NCI-H1105 treated with DMSO at 0.1 percent for 48 hours (cell line): ENCODE data around the gene PDCD1.
"Not testable (repeated sequence)": the region's sequence is repeated elsewhere in the genome, so short reads cannot be mapped to it uniquely, and the experiment has no call there.

Source experiments
- DNase-seq: peaks from one replicate; lab custom pipeline; 2025; lab: John Stamatoyannopoulos, UW

PDCD1 gene

GRCh38 chr2:241858206-241859016 lies at the start of gene PDCD1:
TSS of gene PDCD1 (minus strand) at chr2:241858894. CDS start at chr2:241858838, 56 bp downstream.
- DNase-seq = no peak

- not testable (repeated sequence) for DNase-seq
These were observed 49.1 kb upstream of the PDCD1 start for GRCh38 chr2:241907831-241908230.

DNA sequence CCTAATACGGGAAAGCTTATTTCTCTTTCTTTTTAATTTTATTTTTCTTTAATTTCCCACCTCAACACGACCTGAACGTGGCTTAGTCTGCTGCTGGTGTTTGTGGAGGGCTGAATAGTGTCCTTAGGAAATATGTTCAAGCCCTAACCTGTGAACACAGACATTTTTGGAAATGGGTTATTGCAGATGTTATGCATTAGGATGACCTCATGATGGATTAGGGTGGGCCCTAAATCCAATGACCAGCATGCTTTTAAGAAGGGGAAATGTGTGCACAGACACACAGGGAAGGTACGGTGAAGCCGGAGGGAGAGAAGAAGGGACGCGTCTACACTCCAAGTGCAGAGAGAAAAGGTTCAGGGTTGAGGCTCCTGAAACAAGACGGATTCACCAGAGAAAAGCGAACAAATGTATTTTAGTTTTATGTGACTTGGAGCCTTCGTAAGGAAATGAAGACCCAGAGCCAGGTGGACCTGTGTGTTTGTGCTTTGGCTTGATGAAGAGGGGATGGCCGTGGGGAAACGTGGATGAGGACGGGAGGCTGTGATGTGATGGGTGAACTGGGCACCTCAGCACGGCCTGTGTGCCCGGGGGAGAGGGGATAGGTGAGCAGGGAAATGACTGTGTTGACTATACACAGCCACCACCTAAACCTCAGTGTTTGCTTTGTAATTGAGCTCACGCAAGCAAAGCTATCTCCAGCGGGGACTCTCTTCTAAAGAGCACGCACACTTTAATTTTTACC lies 48.3 kb upstream of the PDCD1 start:
- no peak for DNase-seq

- not testable (repeated sequence) for DNase-seq
These were observed 47.7 kb upstream of the PDCD1 start for GRCh38 chr2:241906378-241906770.

DNA sequence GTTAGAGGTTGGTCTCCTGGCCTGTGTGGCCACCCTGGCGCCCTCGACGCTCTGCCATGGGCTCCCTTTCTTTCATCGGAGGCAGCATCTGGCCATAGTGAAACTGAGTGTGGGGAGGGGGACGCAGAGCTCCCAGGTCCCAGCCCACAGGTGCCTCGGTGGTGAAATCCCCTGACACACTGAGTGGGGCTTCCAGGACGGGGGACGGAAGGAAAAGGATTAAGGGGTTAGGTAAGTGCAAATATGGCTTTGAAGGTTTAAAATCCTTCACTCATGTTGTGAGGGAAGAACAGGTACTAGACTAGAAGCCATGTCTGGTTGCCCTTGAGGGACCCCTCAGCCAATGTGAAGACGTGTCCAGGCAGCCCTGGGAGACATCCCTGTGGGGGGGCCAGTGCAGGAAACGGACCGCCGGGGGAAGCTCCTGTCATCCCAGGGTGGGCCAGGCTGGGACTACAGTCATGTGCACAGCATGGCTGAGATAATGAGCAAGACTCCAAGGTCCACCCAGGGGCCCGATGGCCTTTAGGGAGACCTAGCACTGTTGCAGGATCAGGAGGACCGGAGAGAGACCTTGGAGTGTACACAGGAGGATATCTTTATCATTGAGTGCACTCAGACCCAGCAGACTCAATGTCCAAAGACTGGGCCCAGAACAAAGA lies 47.2 kb upstream of the PDCD1 start:
- DNase-seq = no peak

GRCh38 chr2:241904791-241905710 lies 46.4 kb upstream of the PDCD1 start:
- no peak for DNase-seq

DNA sequence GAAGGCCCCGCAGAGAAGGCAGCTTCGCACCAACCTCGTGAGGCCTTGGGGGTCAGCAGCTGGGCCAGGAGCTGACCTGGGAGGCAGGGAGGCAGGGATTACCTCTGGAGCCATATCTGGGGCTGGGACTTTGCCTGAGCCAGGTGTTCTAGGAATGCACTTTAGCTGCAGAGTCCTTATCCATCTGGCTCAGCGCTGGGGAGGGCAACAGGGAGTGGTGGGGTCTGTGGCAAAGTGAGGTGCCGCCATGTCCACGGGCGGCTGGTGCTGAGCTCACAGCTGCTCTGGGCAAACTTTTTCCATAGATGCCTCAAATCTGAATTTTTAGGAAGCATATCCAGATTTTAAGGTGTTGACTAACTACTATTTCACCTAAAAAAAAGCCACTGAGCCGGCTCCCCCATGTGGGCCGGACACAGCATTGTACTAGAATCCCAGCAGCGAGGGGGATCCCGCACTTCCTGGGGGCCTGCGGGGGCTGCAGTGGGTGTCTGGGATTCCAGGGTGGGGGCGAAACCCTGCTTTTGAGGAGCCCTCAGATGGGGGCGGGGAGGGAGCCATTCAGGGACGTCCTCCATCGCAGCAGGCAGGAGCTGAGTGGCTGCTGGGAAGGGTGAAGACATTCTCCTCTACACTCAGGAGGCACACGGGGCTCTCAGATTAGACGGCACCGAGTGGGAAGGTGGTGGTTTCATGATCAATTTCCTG lies 45.5 kb upstream of the PDCD1 start:
- no peak for DNase-seq

DNA sequence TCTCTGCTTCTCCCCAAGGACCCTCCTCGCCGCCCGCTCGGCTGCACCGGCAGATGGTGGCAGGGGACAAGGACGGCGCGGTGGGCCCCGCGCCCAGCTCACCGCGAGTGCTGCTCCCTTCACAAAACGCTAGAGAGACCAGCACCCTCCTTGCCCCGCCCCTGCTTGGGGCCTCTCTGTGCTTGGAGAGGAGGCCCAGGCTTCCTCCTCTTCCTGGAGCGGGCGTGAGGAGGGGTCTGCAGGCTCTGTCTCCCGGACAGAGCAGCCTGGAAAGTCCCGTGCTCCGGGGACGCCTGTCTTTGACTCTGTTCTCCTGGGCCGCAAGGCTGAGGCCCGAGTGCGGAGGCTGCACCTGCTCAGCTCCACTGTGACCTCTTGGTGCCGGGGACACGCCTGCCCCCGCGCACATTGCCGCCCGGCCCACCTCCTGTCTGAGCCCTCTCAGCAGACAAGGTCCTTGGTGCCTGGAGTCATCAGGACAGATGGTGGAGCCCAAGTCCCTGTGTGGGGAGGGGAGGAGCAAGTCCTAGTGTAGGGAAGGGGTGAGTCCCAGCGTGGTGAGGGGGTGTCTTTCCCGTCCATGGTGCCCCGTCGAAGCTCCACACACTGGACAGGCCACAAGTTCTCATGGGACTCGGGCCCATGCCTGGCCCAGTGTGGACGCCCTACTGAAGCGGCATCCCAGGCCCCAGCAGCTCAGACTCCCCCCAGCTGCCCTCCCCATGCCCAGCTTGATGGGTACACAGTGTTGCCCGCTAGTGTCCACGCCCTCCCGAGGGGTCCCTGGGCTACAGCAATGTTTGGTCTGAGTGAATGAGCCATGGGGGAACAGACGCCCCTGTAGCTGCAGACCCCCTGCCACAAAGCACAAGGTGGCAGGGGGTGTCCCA lies 44.7 kb upstream of the PDCD1 start:
- no peak for DNase-seq

DNA sequence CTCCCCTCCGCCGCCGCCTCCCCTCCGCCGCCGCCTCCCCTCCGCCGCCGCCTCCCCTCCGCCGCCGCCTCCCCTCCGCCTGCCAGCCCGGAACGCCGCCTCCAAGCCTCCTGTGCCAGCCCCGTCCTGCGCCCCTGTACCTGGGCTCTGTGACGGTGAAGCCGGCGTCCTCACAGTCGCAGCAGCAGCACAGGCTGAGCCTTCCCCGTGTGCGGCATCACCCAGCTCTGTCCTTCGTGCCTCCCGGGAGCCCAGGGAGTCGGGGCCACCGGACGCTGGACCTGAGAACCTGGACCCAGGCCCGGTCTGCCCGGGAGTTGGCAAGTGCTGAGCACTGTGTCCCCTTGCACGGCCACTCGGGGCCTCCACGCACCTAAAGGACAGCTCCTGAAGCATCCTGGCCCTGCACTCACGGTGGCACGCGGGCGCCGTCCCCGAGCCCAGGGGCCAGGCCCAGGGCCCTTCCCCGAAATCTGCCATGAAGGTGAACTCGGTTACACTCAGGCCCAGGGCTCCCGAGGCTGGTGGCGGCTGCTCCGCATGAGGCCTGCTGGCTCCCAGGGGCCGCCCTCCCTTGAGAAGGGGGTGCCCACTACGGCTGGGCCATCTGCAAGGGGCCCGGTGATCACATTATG lies 43.8 kb upstream of the PDCD1 start:
- DNase-seq = no peak

DNA sequence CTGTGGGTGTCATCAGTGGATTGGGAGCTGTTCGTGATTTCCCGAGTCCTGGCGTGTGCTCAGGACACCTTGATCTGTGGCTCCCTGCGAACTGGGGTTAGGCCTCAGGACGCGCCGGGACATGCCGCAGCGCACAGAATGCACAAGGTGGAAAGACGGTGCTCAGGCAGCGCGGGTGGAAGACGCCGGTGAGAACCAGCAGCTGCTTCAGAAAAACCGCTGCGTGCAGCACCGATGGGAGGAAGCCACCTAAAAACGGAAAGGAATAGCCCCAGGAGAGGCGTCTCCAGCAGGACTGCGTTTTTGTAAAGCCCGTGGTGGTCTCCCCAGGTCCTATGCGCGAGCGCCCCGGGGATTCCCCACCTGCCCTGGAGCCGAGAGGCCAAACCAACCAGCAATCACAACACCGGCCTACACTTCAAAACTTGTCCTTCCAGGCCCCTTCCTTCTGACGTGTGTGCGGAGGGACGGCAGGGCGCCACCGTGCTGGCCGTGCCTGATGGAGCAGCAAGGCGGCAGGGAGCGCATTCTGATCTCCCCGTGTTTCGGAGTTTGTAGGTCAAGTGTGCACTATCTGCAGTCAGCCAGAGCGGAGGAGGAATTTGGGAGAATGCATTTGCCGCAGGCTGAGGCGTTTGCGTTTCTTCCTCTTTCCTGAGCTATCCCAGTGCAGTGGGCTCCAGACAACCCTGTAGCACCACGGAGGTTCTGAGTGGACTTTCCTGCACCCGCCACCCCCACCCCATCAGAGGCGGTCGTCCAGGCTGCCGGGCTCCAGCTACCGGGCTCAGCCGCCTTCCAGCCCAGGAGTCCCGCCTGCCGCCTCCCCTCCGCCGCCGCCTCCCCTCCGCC lies 43.0 kb upstream of the PDCD1 start:
- DNase-seq = no peak

- no peak for DNase-seq
These were observed 42.3 kb upstream of the PDCD1 start for GRCh38 chr2:241901018-241901380.

- no peak for DNase-seq
These were observed 41.7 kb upstream of the PDCD1 start for GRCh38 chr2:241900251-241901017.

GRCh38 chr2:241898463-241899270 lies 40.0 kb upstream of the PDCD1 start:
- no peak for DNase-seq

- DNase-seq = no peak
These were observed 38.7 kb upstream of the PDCD1 start for GRCh38 chr2:241897231-241897916.

- no peak for DNase-seq
These were observed 38.1 kb upstream of the PDCD1 start for GRCh38 chr2:241896746-241897201.
